Ascending aorta (tissue), 2 donors: ENCODE measurements around the gene JMJD6. TPM values are rescaled to one million over a fixed set of nuclear protein-coding genes. Genes with fewer than 3 reads are reported as not detected.
A peak's percentile ranks its signal among the peaks of the same experiment; 100 is the strongest.

Experiments used
- DNase-seq, 2 donors: peaks; one replicate each; pipeline ENCODE4 v3.0.0-alpha.2; 2019; ENCODE audit warnings: low spot score in 2 of 2
- H3K27ac ChIP-seq, 2 donors: fragments of 200-600 bp; sonication (generic); one replicate each; pipeline ENCODE4 v1.5.1; 2016 to 2017; ENCODE audit warnings: mild to moderate bottlenecking in 1 of 2
- H3K27me3 ChIP-seq: fragments of 200-600 bp; sonication (generic); one replicate; pipeline ENCODE4 v1.5.1; 2017
- H3K36me3 ChIP-seq, 2 donors: fragments of 200-600 bp; sonication (generic); one replicate each; pipeline ENCODE4 v1.5.1; 2016
- H3K4me1 ChIP-seq, 2 donors: fragments of 200-600 bp; sonication (generic); one replicate each; pipeline ENCODE4 v1.5.1; 2016 to 2017; ENCODE audit warnings: mild to moderate bottlenecking in 1 of 2
- H3K4me3 ChIP-seq, 2 donors: fragments of 200-600 bp; sonication (generic); one replicate each; pipeline ENCODE4 v1.5.1; 2016 to 2017; ENCODE audit warnings: mild to moderate bottlenecking in 1 of 2
- H3K9me3 ChIP-seq, 2 donors: fragments of 200-600 bp; sonication (generic); one replicate each; pipeline ENCODE4 v1.5.1; 2016
- intact Hi-C: fragments of 100-400 bp; cut with DNase I; formaldehyde crosslinking; loops from one replicate; pipeline ENCODE4 v1.15.1; 2023
- total RNA-seq: library from RNA; depleted of rRNA; stranded (reverse); fragments of >200 nt; gene quantifications from one replicate; pipeline ENCODE4 v1.1.0, GENCODE V29; 2016
- TF ChIP-seq, protein P1 (sequence below), 3 experiments: fragments of 200-600 bp in 2 of 3; fragments of 450-650 bp in 1 of 3; sonication (generic) in 2 of 3; IDR thresholded peaks; one replicate each; pipeline ENCODE4 v1.5.1; 2016 to 2019; ENCODE audit warnings: antibody characterized with exemption in 3 of 3, mild to moderate bottlenecking in 1 of 3, moderate library complexity in 1 of 3

JMJD6 gene
- total RNA-seq, 1 donor from 2014 or later = 29.4 TPM

DNA sequence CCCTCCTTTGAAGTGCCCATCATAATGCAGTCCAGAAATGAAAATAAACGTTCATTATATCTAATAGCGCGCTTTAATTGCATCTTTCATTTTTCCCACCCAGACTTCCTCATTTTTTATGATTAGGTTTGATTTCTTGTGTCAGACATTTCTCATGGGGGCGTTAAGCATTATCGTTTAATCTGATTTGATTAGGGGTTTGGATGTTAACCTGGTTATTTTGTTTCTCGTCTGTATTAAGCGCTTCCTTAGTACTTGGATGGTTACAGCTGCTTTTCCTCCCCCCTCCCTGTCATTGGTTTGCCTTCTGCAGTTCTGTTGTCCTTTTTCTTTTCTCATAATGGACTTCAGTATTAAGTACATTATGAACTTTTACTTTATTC, 12.1 kb upstream of the JMJD6 start:
- DNase-seq = no peak
- Histone ChIP-seq H3K27ac (peak overlapping the region; percentile 95 to 98), H3K27me3 (no peaks in the 10 kb centered on the region), H3K4me3 (peak overlapping the region; percentile 92 to 97), H3K4me1 (peaks cover 5 to 43% of the 10 kb centered on the region in 2 donors), H3K36me3 (peaks cover 19 to 37% of the 10 kb centered on the region in 2 donors), H3K9me3 (no peaks in the 10 kb centered on the region)
- TF ChIP-seq, protein P1, sequence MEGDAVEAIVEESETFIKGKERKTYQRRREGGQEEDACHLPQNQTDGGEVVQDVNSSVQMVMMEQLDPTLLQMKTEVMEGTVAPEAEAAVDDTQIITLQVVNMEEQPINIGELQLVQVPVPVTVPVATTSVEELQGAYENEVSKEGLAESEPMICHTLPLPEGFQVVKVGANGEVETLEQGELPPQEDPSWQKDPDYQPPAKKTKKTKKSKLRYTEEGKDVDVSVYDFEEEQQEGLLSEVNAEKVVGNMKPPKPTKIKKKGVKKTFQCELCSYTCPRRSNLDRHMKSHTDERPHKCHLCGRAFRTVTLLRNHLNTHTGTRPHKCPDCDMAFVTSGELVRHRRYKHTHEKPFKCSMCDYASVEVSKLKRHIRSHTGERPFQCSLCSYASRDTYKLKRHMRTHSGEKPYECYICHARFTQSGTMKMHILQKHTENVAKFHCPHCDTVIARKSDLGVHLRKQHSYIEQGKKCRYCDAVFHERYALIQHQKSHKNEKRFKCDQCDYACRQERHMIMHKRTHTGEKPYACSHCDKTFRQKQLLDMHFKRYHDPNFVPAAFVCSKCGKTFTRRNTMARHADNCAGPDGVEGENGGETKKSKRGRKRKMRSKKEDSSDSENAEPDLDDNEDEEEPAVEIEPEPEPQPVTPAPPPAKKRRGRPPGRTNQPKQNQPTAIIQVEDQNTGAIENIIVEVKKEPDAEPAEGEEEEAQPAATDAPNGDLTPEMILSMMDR (IDR thresholded peaks at IDR 0.05) = no peak
- intact Hi-C loops = loop anchor here (5.0 to 10.0 kb wide), 2 partner anchors 181 to 666 kb away; no protein-coding TSS in a partner anchor

DNA sequence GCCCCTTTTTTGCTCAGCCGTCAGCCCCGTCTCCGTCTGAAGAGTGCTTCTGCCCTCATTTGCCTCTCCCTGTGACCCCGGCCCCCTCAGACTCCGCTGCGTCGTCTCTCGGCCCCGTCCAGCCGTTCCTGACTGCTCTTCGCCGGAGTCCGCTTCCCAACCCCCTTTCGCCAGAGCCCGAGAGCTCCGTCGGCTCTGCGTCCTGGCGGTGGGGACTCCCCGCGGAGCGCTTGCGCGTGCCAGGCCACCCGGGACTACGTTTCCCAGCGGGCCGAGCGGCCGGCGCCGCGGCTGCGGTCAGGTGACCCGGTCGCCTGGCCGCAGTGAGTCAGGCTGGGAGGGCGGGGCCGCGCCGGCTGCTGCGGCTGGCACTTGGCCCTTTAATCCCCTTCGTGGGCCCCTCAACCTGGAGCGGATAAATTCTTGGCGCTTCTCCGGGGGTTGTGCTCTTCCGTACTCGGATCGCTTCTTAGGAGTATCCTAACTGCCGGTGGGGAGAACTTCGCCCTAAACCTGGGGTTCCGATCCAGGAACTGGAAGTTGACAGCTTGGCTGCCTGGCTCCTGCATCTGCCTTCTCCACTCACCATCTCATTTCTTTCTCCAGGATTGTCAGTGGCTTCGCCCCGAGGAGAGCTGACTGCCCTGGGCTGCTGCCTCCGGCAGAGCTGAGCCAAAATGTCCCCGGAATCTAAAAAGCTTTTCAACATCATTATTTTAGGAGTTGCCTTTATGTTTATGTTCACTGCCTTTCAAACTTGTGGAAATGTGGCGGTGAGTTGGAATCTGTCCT, 11.5 kb upstream of the JMJD6 start, which contains the start of gene MFSD11:
MFSD11 (plus strand) TSS at position 444 of the 792 bp plus-strand sequence; CDS start at position 678, 234 bp downstream.
- intact Hi-C loops = loop anchor here (1.0 to 10.0 kb wide), 3 partner anchors 12 to 667 kb away; partner anchors contain the start of genes JMJD6 and METTL23
- H3K27me3 ChIP-seq = no peaks in the 10 kb centered on the region
- TF ChIP-seq, protein P1 (IDR thresholded peaks at IDR 0.05) = no peak
- H3K4me3 ChIP-seq = peak within 1 kb of the TSS; percentile 92 to 97
- peak within 1 kb of the TSS; percentile 95 to 98 for H3K27ac ChIP-seq
- peaks cover 5 to 47% of the 10 kb centered on the region in 2 donors for H3K4me1 ChIP-seq
- peaks cover 24 to 39% of the 10 kb centered on the region in 2 donors for H3K36me3 ChIP-seq
- DNase-seq = peak; percentile 64 to 94
- H3K9me3 ChIP-seq = no peaks in the 10 kb centered on the region

DNA sequence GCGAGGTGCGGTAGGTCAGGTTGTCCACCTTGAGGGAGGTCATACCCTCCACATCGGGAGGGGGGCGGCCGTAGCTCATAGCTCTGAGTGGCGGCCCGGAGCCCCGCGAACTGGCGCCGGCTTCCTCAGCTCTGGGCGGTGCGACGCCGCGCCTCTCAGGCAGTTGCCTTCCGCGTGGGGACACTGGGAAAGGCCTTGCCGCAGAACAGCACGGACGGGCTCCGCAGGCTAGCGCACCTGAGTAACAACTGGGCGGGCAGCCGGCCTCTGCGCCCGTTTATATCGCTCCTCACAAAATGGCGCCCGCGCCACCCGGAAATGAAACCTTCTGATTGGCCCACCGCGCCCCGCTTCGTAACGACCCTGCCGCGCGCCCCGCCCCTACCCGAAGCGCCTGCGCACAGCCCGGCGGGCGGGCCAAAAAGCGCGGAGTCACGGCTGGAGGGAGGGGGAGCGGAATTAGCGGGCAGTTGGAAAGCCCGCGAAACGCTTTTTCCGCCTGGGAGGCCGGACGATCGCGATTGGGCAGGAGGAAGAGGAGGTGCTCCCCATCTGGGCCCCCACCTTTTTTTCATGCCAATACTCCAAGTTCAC, 10.8 kb upstream of the JMJD6 start, which contains the start of gene SRSF2:
SRSF2 (minus strand) TSS at position 250 of the 594 bp plus-strand sequence; CDS start at position 79, 171 bp downstream.
- intact Hi-C loops = loop anchor here (1.0 to 10.0 kb wide), 3 partner anchors 11 to 668 kb away; partner anchors contain the start of genes JMJD6 and METTL23
- Histone ChIP-seq H3K9me3 (no peaks in the 10 kb centered on the region), H3K36me3 (peaks cover 27 to 40% of the 10 kb centered on the region in 2 donors), H3K27me3 (no peaks in the 10 kb centered on the region), H3K27ac (peak within 1 kb of the TSS; percentile 95 to 98), H3K4me1 (peaks cover 5 to 47% of the 10 kb centered on the region in 2 donors), H3K4me3 (peak within 1 kb of the TSS; percentile 92 to 97)
- peak; percentile 89 to 99 for DNase-seq
- TF ChIP-seq, protein P1 (IDR thresholded peaks at IDR 0.05) = no peak

DNA sequence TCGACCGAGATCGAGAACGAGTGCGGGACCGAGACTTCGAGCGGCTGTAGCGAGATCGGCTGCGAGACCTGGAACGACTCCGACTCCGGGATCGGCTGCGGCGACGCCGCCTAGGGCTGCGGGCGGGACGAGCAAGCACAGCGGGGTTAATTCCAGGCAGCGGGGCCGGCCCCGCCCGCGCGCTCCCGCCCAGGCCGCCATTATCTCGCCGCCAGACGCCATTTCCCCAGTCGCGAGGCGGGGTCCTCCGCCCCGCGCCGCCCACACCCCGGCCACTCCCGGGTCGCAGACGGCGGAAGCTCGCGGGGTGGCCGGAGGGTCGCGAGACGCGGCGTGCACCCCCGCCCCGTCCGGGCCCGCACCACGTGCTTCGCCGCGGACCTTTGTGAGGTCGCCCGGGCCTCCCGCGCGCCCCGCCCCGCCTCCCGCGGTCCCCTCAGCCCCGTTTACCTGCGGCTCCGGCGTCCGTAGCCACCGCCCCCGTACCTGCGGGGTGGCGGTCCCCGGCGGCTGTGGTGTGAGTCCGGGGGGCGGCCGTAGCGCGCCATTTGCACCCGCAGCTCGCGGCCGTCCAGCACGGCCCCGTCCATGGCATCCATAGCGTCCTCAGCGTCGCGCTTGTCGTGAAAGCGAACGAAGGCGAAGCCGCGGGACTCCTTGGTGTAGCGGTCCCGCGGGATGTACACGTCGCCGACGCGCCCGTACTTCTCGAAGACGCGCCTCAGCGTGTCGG, 10.1 kb upstream of the JMJD6 start:
- Histone ChIP-seq H3K36me3 (peaks cover 27 to 40% of the 10 kb centered on the region in 2 donors), H3K4me1 (peaks cover 5 to 50% of the 10 kb centered on the region in 2 donors), H3K9me3 (no peaks in the 10 kb centered on the region), H3K27me3 (no peaks in the 10 kb centered on the region), H3K4me3 (peak overlapping the region; percentile 92 to 97), H3K27ac (peak overlapping the region; percentile 95 to 98)
- TF ChIP-seq, protein P1 (IDR thresholded peaks at IDR 0.05) = peak; percentile 19 to 43 (median 34)
- intact Hi-C loops = loop anchor here (1.0 to 10.0 kb wide), 3 partner anchors 10 to 668 kb away; partner anchors contain the start of genes JMJD6 and METTL23
- peak in 1 of 2 donors; percentile 85 for DNase-seq
